B cell (primary cell): ENCODE measurements around the gene SCN1B. TPM values are rescaled to one million over a fixed set of nuclear protein-coding genes. Genes with fewer than 3 reads are reported as not detected.

Experiments used
- ATAC-seq: fragments of 200-7000 bp; cut with Tn5 transposase; one replicate; pipeline ENCODE4 v1.10.0; 2021; ENCODE audit warnings: low read depth, mild to moderate bottlenecking, moderate number of reproducible peaks, moderate library complexity
- CTCF ChIA-PET: fragments of 350-600 bp; sonication (Branson Sonifier 250); formaldehyde crosslinking; loops from one replicate; lab custom pipeline; 2021; ENCODE audit warnings: antibody characterized with exemption, inconsistent platforms; lab: Charles Lee
- POLR2A ChIA-PET: fragments of 350-600 bp; sonication (Branson Sonifier 250); formaldehyde crosslinking; loops from one replicate; lab custom pipeline; 2021; ENCODE audit warnings: antibody characterized with exemption; lab: Charles Lee
- DNase-seq: peaks from one replicate; pipeline ENCODE4 v3.0.0; 2013
- H2AFZ ChIP-seq: 2 replicates; pipeline ENCODE4 v1.6.1; 2012; ENCODE audit warnings: mild to moderate bottlenecking, low read depth, low read length; ENCODE audit not compliant: insufficient read depth, poor library complexity, severe bottlenecking
- H3K27ac ChIP-seq, 2 donors: 1 replicate in 1 of 2; 2 replicates in 1 of 2; pipeline ENCODE4 v1.5.1; 2012 to 2013; ENCODE audit warnings: low read length in 2 of 2, mild to moderate bottlenecking in 2 of 2, moderate library complexity in 1 of 2
- H3K27me3 ChIP-seq, 4 experiments: fragments of 200-600 bp in 1 of 4; sonication (generic) in 1 of 4; replicated peaks in 1 of 4; 1 replicate in 2 of 4; 2 replicates in 2 of 4; pipeline versions ENCODE4 v1.6.1 to v1.7.0; 2013 to 2016; ENCODE audit warnings: low read length in 3 of 4, mild to moderate bottlenecking in 2 of 4, mixed read lengths in 1 of 4, moderate library complexity in 1 of 4; ENCODE audit not compliant: insufficient read depth in 4 of 4, control insufficient read depth in 3 of 4; ENCODE audit errors: control extremely low read depth in 1 of 4
- H3K36me3 ChIP-seq, 2 experiments: replicated peaks in 1 of 2; 1 replicate in 1 of 2; 2 replicates in 1 of 2; pipeline versions ENCODE4 v1.6.1 to v1.7.1; 2013; ENCODE audit warnings: low read length in 1 of 2; ENCODE audit not compliant: insufficient read depth in 2 of 2, control insufficient read depth in 1 of 2; ENCODE audit errors: control extremely low read depth in 1 of 2, extremely low read depth in 1 of 2
- H3K4me1 ChIP-seq, 2 donors: fragments of 200-600 bp in 1 of 2; sonication (generic) in 1 of 2; 1 replicate in 1 of 2; 2 replicates in 1 of 2; pipeline versions ENCODE4 v1.5.1 to v1.6.1; 2013 to 2017; ENCODE audit warnings: low read length in 2 of 2; ENCODE audit not compliant: control insufficient read depth in 2 of 2, insufficient read depth in 2 of 2
- H3K4me2 ChIP-seq: replicated peaks from 2 replicates; pipeline ENCODE3; 2012; ENCODE audit warnings: mild to moderate bottlenecking, low read depth, low read length; ENCODE audit not compliant: poor library complexity, severe bottlenecking
- H3K4me3 ChIP-seq, 5 experiments: fragments of 200-600 bp in 1 of 5; sonication (generic) in 1 of 5; 1 replicate in 3 of 5; 2 replicates in 2 of 5; pipeline versions ENCODE4 v1.5.1 to v1.7.0; 2011 to 2016; ENCODE audit warnings: low read length in 4 of 5, mild to moderate bottlenecking in 4 of 5, low read depth in 2 of 5, control low read depth in 1 of 5, moderate library complexity in 1 of 5; ENCODE audit not compliant: insufficient read depth in 1 of 5; ENCODE audit errors: control extremely low read depth in 1 of 5, extremely low read depth in 1 of 5
- H3K79me2 ChIP-seq: fragments of 200-600 bp; sonication (generic); one replicate; pipeline ENCODE4 v1.6.0; 2016; ENCODE audit warnings: low read length; ENCODE audit not compliant: control insufficient read depth, insufficient read depth
- H3K9ac ChIP-seq: fragments of 200-600 bp; sonication (generic); 2 replicates; pipeline ENCODE4 v1.6.1; 2017; ENCODE audit warnings: mild to moderate bottlenecking, low read length, moderate library complexity
- H3K9me3 ChIP-seq, 3 donors: one replicate each; pipeline versions ENCODE4 v1.6.1 to v1.7.1; 2013; ENCODE audit warnings: low read length in 2 of 3; ENCODE audit not compliant: control insufficient read depth in 2 of 3, insufficient read depth in 1 of 3; ENCODE audit errors: control extremely low read depth in 1 of 3
- H4K20me1 ChIP-seq: 2 replicates; pipeline ENCODE4 v1.6.0; 2012; ENCODE audit warnings: mild to moderate bottlenecking, low read length; ENCODE audit not compliant: insufficient read depth, control insufficient read depth, poor library complexity, severe bottlenecking
- H3K27ac Mint-ChIP-seq: one replicate; pipeline ENCODE4 v1.8.0; 2021; ENCODE audit warnings: mixed read lengths
- H3K27me3 Mint-ChIP-seq: one replicate; pipeline ENCODE4 v1.8.0; 2021; ENCODE audit warnings: mixed read lengths
- H3K4me1 Mint-ChIP-seq: one replicate; pipeline ENCODE4 v1.8.0; 2021; ENCODE audit warnings: mixed read lengths
- H3K4me3 Mint-ChIP-seq: one replicate; pipeline ENCODE4 v1.8.0; 2021; ENCODE audit warnings: mixed read lengths
- H3K9me3 Mint-ChIP-seq: one replicate; pipeline ENCODE4 v1.8.0; 2022; ENCODE audit warnings: mixed read lengths; ENCODE audit not compliant: insufficient read depth
- CTCF ChIP-seq: fragments of 200-600 bp; IDR thresholded peaks from one replicate; pipeline ENCODE4 v1.8.0; 2022; ENCODE audit warnings: antibody characterized with exemption, mild to moderate bottlenecking
- EZH2 ChIP-seq: IDR thresholded peaks from 2 replicates; pipeline ENCODE4 v1.6.1; 2012; ENCODE audit warnings: borderline replicate concordance, low read depth, mild to moderate bottlenecking, moderate library complexity, low read length; ENCODE audit not compliant: insufficient read depth, poor library complexity, severe bottlenecking
- WGBS: methylation state at CpG from one replicate; pipeline ENCODE4 v1.1.5; 2013; ENCODE audit warnings: missing lambda C conversion rate; ENCODE audit not compliant: insufficient coverage; 5-methylcytosine and 5-hydroxymethylcytosine counted together
- intact Hi-C: fragments of 100-400 bp; cut with micrococcal nuclease; formaldehyde crosslinking; loops from one replicate; pipeline ENCODE4 v1.10.0; 2022
- polyA plus RNA-seq: library from polyadenylated mRNA; depleted of rRNA; stranded (reverse); fragments of >200 nt; gene quantifications from 2 replicates; pipeline ENCODE4 v1.2.3, GENCODE V29; 2012
- total RNA-seq, 2 donors: library from RNA; stranded (reverse); fragments of 120-200 nt in 1 of 2; gene quantifications; 1 replicate in 1 of 2; 2 replicates in 1 of 2; pipeline versions ENCODE4 v1.2.3 to v1.2.4, GENCODE V29; 2013 to 2022

Gene SCN1B
- total and polyA plus RNA-seq, 2 donors (not counting 1 experiment from before 2014, with no cell fraction given): 0.52 to 0.72 TPM

DNA sequence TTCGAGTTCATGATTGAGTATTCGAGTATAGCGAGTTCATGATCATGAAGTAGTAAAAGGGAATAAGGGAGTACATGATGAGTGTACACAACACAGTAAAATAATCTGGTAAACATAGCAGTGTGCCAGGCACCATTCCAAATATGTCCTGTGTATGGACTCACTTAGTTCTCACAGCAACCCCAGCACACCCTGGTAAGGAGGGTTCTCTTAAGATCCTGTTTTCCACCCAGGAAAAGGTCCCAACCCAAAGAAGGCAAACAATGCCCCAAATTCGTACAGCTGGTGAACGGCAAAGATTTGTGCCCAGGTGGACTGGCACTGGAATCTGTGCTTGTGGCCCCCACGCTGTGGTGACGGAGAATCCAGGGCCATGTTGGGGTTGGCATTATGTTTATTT lies 32.7 kb downstream of the SCN1B start:
- H3K4me3 Mint-ChIP-seq: no peak overlapping the region
- TF ChIP-seq CTCF: no peak
- TF ChIP-seq EZH2: no peak
- ATAC-seq (no peak), DNase-seq (no peak)
- Histone ChIP-seq H3K27ac (no peak overlapping the region), H3K36me3 (no peaks in the 10 kb centered on the region), H3K9me3 (peaks cover 0 to 10% (median 4%) of the 10 kb centered on the region in 3 donors), H3K4me3 (no peak overlapping the region), H4K20me1 (no peaks in the 10 kb centered on the region), H3K27me3 (no peaks in the 10 kb centered on the region), H3K4me2 (no peak overlapping the region), H3K9ac (no peak overlapping the region), H3K79me2 (no peaks in the 10 kb centered on the region), H3K4me1 (peaks cover 4 to 11% of the 10 kb centered on the region in 2 donors), H2AFZ (no peak overlapping the region)
- CTCF ChIA-PET: interaction anchor here (2.6 to 6.0 kb wide), 2 partner anchors 15 to 24 kb away, joined by 5 to 192 read pairs; no protein-coding TSS in a partner anchor
- intact Hi-C loops: no loop called here
- no peaks in the 10 kb centered on the region for H3K9me3 Mint-ChIP-seq
- WGBS: no CpG with 5 or more reads among the region's 7 CpGs
- POLR2A ChIA-PET: no interaction called here
- peaks cover 12% of the 10 kb centered on the region for H3K4me1 Mint-ChIP-seq
- H3K27me3 Mint-ChIP-seq: no peaks in the 10 kb centered on the region
- H3K27ac Mint-ChIP-seq: no peak overlapping the region

DNA sequence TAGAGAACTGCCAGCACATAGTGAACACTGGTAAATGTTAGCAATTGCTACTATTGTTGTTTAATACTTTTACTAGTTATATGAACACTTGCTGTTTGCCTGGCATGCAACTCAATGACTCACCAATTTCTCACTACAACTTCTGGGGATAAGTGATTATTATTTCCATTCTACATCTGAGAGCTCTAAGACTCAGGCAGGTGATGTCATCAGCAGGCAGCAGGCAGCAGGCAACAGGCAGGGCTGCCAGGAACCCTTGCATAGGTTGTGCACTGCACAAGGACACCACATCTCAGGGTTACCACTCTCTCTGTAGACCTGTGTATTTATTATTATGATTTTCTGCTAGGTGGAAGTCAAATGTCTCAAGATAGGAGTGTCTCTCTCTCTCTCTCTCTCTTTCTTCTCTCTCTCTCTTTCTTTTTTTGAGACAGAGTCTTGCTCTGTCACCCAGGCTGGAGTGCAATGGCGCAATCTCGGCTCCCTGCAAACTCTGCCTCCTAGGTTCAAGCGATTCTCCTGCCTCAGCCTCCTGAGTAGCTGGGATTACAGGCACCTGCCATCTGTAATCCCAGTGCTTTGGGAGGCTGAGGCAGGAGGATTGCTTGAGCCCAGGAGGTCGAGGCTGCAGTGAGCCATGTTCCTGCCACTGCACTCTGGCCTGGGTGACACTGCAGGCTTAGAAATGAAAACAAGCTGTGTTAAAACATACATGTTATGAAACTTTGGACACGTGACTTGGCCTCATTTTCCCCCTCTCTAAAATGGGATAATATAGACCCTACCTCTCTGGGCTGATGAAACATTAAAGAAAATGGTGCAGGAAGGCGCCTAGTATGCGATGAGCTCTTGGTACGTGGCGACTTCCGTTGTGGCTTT lies 33.9 kb downstream of the SCN1B start:
- CTCF ChIA-PET: interaction anchor here (1.0 to 6.0 kb wide), 4 partner anchors 8 to 77 kb away, joined by 3 to 192 read pairs (median 6); no protein-coding TSS in a partner anchor
- no peaks in the 10 kb centered on the region for H4K20me1 ChIP-seq

More for the DNA sequence above, 33.9 kb downstream of the SCN1B start:
- DNase-seq (no peak), ATAC-seq (no peak)
- no peaks in the 10 kb centered on the region for H3K36me3 ChIP-seq
- POLR2A ChIA-PET: no interaction called here
- Mint-ChIP-seq H3K9me3 (no peaks in the 10 kb centered on the region), H3K27me3 (no peaks in the 10 kb centered on the region), H3K4me3 (no peak overlapping the region), H3K27ac (no peak overlapping the region), H3K4me1 (peaks cover 22% of the 10 kb centered on the region)
- H3K4me1 ChIP-seq: peaks cover 4 to 18% of the 10 kb centered on the region in 2 donors
- WGBS: 81% methylated on average over 4 of the region's 10 CpGs
- intact Hi-C loops: no loop called here
- peaks cover 0 to 10% (median 4%) of the 10 kb centered on the region in 3 donors for H3K9me3 ChIP-seq
- no peak overlapping the region for H3K27ac ChIP-seq
- H3K79me2 ChIP-seq: no peaks in the 10 kb centered on the region
- no peaks in the 10 kb centered on the region for H3K27me3 ChIP-seq
- no peak overlapping the region for H2AFZ ChIP-seq
- TF ChIP-seq EZH2 (no peak), CTCF (no peak)
- no peak overlapping the region for H3K9ac ChIP-seq
- H3K4me3 ChIP-seq: no peak overlapping the region
- no peak overlapping the region for H3K4me2 ChIP-seq
